GM13977 (cell line): ENCODE results near the gene CHD5.

Source experiments
- DNase-seq: peaks from one replicate; pipeline ENCODE4 v3.0.0; 2012; ENCODE audit warnings: low spot score
- CTCF ChIP-seq: IDR thresholded peaks from 2 replicates; pipeline ENCODE4 v1.5.1; 2012; ENCODE audit warnings: mild to moderate bottlenecking, control low read depth; ENCODE audit not compliant: insufficient read depth; ENCODE audit errors: extremely low read depth, missing control alignments
- in situ Hi-C: fragments of 300-500 bp; cut with MboI; formaldehyde crosslinking; loops from one replicate; pipeline ENCODE4 v1.12.0; 2022; ENCODE audit warnings: low sequenced_read_pairs, low pct_unique_long_range_greater_than_20kb, mixed read lengths, inconsistent platforms; ENCODE audit not compliant: unreplicated experiment

CHD5 gene

DNA sequence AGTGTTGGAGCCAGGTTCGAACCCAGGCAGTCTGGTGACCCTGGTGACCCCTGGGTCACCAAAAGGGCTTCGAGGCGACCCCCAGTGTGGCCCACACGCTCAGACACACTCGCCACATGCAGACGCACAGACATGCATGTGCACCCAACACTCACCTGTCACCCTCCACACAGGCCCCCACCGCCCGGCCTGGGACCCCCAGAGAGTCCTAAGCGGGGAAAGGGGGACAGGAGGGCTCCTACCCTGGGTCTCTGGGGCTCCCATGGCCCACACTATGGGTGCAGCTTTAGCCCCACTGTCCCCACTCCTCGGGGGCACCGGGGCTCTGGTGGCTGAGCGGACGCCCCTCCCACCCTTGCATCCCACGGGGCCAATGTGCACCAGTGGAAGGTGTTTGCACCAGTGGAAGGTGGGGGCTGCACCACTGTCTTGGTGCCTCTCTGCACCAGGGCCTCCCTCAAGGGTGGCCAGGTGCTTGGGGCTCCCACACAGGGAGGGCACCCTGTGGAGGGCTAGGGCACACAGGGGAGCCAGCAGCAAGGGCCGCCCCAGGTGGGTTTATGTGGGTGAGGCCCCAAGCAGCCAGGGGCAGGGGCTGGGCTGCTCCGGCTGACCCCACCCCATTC is 9.9 kb downstream of the CHD5 start:
- in situ Hi-C loops, result no loop called here
- no peak for DNase-seq

DNA sequence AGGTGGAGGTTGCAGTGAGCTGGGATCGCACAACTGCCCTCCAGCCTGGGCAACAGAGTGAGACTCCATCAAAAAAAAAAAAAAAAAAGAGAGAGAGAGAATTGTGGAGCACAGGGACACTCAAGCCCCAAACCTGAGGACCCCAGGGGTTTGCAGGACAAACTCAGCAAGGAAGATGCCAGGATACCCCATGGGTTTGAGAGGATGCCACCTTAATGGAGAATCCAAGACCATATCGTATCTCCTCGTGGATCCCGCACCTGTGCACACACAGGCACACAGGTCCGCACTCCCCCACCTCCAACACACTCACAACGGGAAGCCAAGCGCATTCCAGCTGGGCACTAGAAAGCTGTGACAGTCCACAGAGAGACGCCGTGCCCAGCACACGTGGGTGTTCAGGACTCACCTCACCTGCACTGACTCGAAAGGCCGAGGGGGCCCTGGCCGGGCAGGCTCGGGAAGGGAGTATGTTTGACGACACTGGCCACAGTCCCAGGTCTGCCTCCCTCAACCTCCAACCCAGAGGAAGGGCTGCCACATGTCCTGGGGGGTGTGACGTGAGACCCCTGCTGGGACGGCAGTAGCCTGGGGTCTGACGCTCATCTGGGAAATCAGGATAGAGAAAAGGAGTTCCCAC is 11.1 kb downstream of the CHD5 start:
- no peak for TF ChIP-seq CTCF
- in situ Hi-C loops, result no loop called here
- DNase-seq, result no peak

More for the DNA sequence above, 9.9 kb downstream of the CHD5 start:
- no peak for TF ChIP-seq CTCF

DNA sequence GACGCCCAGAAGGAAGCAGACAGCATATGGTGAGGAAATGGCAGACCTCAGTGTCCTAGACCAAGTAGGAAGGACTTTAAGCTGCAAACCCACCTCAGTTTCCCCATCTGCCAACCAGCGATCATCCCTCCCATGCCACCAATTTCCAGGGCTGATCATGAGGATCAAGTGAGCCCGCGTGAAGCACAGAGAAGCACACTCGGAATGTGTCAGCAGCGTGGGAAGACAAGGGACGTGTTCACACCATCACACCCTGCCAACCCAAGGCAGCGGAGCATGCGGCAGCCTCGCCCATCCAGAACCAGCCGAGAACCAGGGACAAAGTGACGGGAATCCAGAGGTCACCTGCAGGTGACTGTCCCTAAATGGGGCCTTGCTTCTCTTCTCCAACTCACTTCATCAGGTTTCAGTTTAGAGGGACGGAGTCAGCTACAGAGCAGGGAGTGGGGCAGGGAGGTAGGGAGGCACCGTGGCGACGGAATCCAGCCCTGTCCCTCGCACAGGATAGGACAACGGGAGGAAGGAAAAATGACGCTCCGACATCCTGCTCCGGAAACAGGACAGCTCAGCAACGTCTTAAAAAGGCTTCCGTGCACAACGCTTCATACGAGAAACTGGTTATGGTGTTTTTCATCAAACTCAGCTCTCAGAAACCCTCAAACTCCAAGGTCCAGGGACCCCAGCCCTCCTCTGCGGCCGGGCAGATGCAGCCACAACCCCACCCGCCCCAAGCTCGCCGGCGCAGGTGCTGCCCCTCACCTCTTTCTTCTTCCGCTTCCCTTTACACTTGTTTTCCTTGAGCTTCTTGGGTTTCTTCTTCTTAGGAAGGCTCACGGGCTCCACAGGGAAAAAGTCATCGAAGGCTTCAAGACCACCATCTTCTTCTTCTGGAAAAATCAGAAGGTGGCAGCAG is 12.5 kb downstream of the CHD5 start:
- no peak for DNase-seq
- in situ Hi-C loops, result no loop called here
- TF ChIP-seq CTCF, result no peak

- in situ Hi-C loops, result no loop called here
- DNase-seq, result no peak
- TF ChIP-seq CTCF, result no peak
These were observed 13.3 kb downstream of the CHD5 start for GRCh38 chr1:6166655-6167390.

- DNase-seq, result no peak
- in situ Hi-C loops, result no loop called here
- TF ChIP-seq CTCF, result no peak
These were observed 13.9 kb downstream of the CHD5 start for GRCh38 chr1:6166221-6166620.

GRCh38 chr1:6165441-6165985 is 14.6 kb downstream of the CHD5 start:
- DNase-seq, result no peak
- in situ Hi-C loops, result no loop called here
- TF ChIP-seq CTCF, result no peak
